PC-3 (cell line): ENCODE data around the gene CYB561D2. TPM values are rescaled to one million over a fixed set of nuclear protein-coding genes. Genes with fewer than 3 reads are reported as not detected.
A peak's percentile ranks its signal among the peaks of the same experiment; 100 is the strongest.

Experiments used
- ATAC-seq: fragments of 200-7000 bp; cut with Tn5 transposase; 2 replicates; pipeline ENCODE4 v1.9.1; 2020; ENCODE audit warnings: mild to moderate bottlenecking, moderate library complexity
- BruUV-seq: library from RNA; stranded (reverse); fragments of 400-500 nt; replicated peaks from 2 replicates; lab custom pipeline; 2021; lab: Mats Ljungman, UMichigan
- CTCF ChIA-PET: fragments of 300-600 bp; sonication (Branson Sonifier 250); formaldehyde crosslinking; loops from one replicate; lab custom pipeline; 2022; ENCODE audit warnings: antibody characterized with exemption; lab: Charles Lee
- POLR2A ChIA-PET: fragments of 300-600 bp; sonication (Branson Sonifier 250); formaldehyde crosslinking; loops from one replicate; lab custom pipeline; 2022; ENCODE audit warnings: antibody characterized with exemption; ENCODE audit not compliant: unreplicated experiment; lab: Charles Lee
- DNase-seq: peaks from one replicate; pipeline ENCODE4 v3.0.0-alpha.2; 2015
- H2AFZ ChIP-seq: fragments of 300-600 bp; sonication (generic); 2 replicates; pipeline ENCODE4 v1.6.0; 2016; ENCODE audit warnings: antibody characterized with exemption, low read length
- H3F3A ChIP-seq: fragments of 300-600 bp; sonication (generic); one replicate; pipeline ENCODE4 v1.6.0; 2017; ENCODE audit warnings: antibody characterized with exemption, low read length, control low read depth, mild to moderate bottlenecking; ENCODE audit not compliant: unreplicated experiment
- H3K27ac ChIP-seq: fragments of 300-600 bp; sonication (generic); 2 replicates; pipeline ENCODE4 v1.5.1; 2016; ENCODE audit warnings: mild to moderate bottlenecking, low read length
- H3K27me3 ChIP-seq: fragments of 300-600 bp; sonication (generic); 2 replicates; pipeline ENCODE4 v1.6.1; 2016; ENCODE audit warnings: low read length, mixed read lengths
- H3K36me3 ChIP-seq: fragments of 300-600 bp; sonication (generic); 2 replicates; pipeline ENCODE4 v1.6.1; 2016; ENCODE audit warnings: low read depth, mixed run types, low read length, mixed read lengths
- H3K4me1 ChIP-seq: fragments of 300-600 bp; sonication (generic); 2 replicates; pipeline ENCODE4 v1.5.1; 2016; ENCODE audit warnings: low read length; ENCODE audit not compliant: insufficient read depth
- H3K4me2 ChIP-seq: fragments of 300-600 bp; sonication (generic); 2 replicates; pipeline ENCODE4 v1.6.0; 2016; ENCODE audit warnings: low read length
- H3K4me3 ChIP-seq: fragments of 300-600 bp; sonication (generic); 2 replicates; pipeline ENCODE4 v1.5.1; 2016; ENCODE audit warnings: mild to moderate bottlenecking, low read length, mixed read lengths
- H3K79me2 ChIP-seq: fragments of 300-600 bp; sonication (generic); 2 replicates; pipeline ENCODE4 v1.6.1; 2017; ENCODE audit warnings: low read length, mixed read lengths
- H3K9ac ChIP-seq: fragments of 300-600 bp; sonication (generic); 2 replicates; pipeline ENCODE4 v1.6.0; 2016; ENCODE audit warnings: mild to moderate bottlenecking, low read length
- H3K9me2 ChIP-seq: fragments of 300-600 bp; sonication (generic); replicated peaks from 2 replicates; pipeline ENCODE4 v1.6.1; 2016; ENCODE audit warnings: mixed run types, low read length, mixed read lengths
- H3K9me3 ChIP-seq: fragments of 300-600 bp; sonication (generic); 2 replicates; pipeline ENCODE4 v1.6.1; 2016; ENCODE audit warnings: low read length, mixed read lengths
- H4K20me1 ChIP-seq: fragments of 300-600 bp; sonication (generic); 2 replicates; pipeline ENCODE4 v1.6.1; 2016; ENCODE audit warnings: low read length, mixed read lengths
- CTCF ChIP-seq: fragments of 300-600 bp; sonication (generic); conservative IDR thresholded peaks from 2 replicates; pipeline ENCODE4 v1.5.1; 2017; ENCODE audit warnings: antibody characterized with exemption, low read depth, mild to moderate bottlenecking, low read length
- EZH2 ChIP-seq: fragments of 300-600 bp; sonication (generic); IDR thresholded peaks from one replicate; pipeline ENCODE4 v1.6.1; 2017; ENCODE audit warnings: antibody characterized with exemption, mild to moderate bottlenecking, low read length; ENCODE audit not compliant: unreplicated experiment
- EZH2phosphoT487 ChIP-seq: fragments of 300-600 bp; sonication (generic); IDR thresholded peaks from 2 replicates; pipeline ENCODE4 v1.6.1; 2018; ENCODE audit warnings: mild to moderate bottlenecking, antibody characterized with exemption, low read length, borderline replicate concordance
- intact Hi-C: fragments of 100-400 bp; cut with micrococcal nuclease; formaldehyde crosslinking; loops from 2 replicates; pipeline ENCODE4 v1.9.0; 2023
- total RNA-seq: library from RNA; depleted of rRNA; stranded (reverse); fragments of >200 nt; gene quantifications from 2 replicates; pipeline ENCODE4 v1.2.3, GENCODE V29; 2014

Gene CYB561D2
- total RNA-seq, 1 experiment from 2014 or later, result 44.3 TPM

- peaks cover 6% of the 10 kb centered on the region for H3K36me3 ChIP-seq
- no peak for ATAC-seq
- TF ChIP-seq EZH2 (no peak), EZH2phosphoT487 (no peak), CTCF (no peak)
- peak overlapping the region; percentile 88 for H3K4me2 ChIP-seq
- H3K79me2 ChIP-seq, result peaks cover 35% of the 10 kb centered on the region
- H4K20me1 ChIP-seq, result no peaks in the 10 kb centered on the region
- no peak for DNase-seq
- no peak overlapping the region for H3K4me3 ChIP-seq
- no peak overlapping the region for H3K9ac ChIP-seq
- BruUV-seq, result no TSS peak
- H3K27me3 ChIP-seq, result no peaks in the 10 kb centered on the region
- no peaks in the 10 kb centered on the region for H3K9me2 ChIP-seq
- peaks cover 13% of the 10 kb centered on the region for H3F3A ChIP-seq
- H2AFZ ChIP-seq, result no peak overlapping the region
- no peak overlapping the region for H3K27ac ChIP-seq
- ChIA-PET POLR2A (no interaction called here), CTCF (no interaction called here)
- peaks cover 48% of the 10 kb centered on the region for H3K4me1 ChIP-seq
- H3K9me3 ChIP-seq, result no peaks in the 10 kb centered on the region
- intact Hi-C loops, result no loop called here
Observed at GRCh38 chr3:50319181-50319893, 31.3 kb upstream of the CYB561D2 start.

DNA sequence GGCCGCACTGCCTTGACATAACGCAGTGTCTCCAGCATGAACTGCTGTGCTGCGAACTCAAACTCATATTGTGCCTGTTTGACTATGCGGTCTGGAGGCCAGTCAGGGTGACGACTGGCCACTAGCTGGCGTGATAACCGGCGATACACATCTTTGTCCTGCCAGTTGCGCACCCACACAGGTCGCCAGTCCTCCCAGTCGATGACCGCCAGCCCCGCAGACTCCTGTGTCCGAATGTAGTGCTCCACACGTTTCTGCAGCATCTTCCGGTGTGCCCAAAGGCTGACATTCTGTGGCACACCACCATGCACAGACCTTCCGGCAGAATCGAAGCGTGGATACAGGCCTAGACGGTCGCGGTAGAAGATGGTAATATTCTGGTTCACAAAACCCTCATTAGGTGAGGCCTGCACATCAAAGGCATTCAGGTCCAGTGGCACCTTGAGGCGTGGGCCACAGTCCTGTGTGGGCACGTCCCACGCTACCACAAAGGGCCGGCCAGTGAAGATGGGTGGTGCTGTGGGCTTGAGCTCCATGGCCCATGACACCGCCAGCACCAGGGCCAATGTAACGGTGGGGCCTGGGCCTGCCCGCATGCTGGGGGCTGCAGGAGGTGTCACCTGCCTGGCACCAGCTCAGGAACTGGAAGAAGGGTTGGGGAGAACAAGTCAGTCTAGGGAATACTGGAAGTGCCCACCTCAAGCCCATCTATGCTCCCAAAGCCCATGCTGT is 30.6 kb upstream of the CYB561D2 start:
- Histone ChIP-seq H3K27ac (peak overlapping the region; percentile 86), H3K9ac (peak overlapping the region; percentile 93), H3K4me3 (peak overlapping the region; percentile 97), H4K20me1 (no peaks in the 10 kb centered on the region), H3K36me3 (peaks cover 6% of the 10 kb centered on the region), H3K27me3 (no peaks in the 10 kb centered on the region), H3K79me2 (peaks cover 33% of the 10 kb centered on the region), H3K4me2 (peak overlapping the region; percentile 99), H3K9me2 (no peaks in the 10 kb centered on the region), H2AFZ (no peak overlapping the region), H3K9me3 (no peaks in the 10 kb centered on the region), H3F3A (peaks cover 13% of the 10 kb centered on the region), H3K4me1 (peaks cover 48% of the 10 kb centered on the region)
- no peak for ATAC-seq
- BruUV-seq, result no TSS peak
- intact Hi-C loops, result loop anchor here (5.0 kb wide), 1 partner anchor 123 kb away; no protein-coding TSS in a partner anchor
- CTCF ChIA-PET, result no interaction called here
- TF ChIP-seq EZH2phosphoT487 (no peak), EZH2 (no peak), CTCF (no peak)
- no peak for DNase-seq
- POLR2A ChIA-PET, result no interaction called here
